Endothelial cell of umbilical vein (primary cell): ENCODE results near the gene TRPV6.

Experiments used
- FOS ChIP-seq: IDR thresholded peaks from 2 replicates; pipeline ENCODE4 v1.6.1; 2011; ENCODE audit warnings: mild to moderate bottlenecking, low read length, moderate library complexity, borderline replicate concordance; ENCODE audit not compliant: insufficient read depth
- POLR2A ChIP-seq: IDR thresholded peaks from 2 replicates; pipeline ENCODE4 v1.6.1; 2012; ENCODE audit warnings: low read depth, mild to moderate bottlenecking, control low read depth, low read length
- POLR2AphosphoS5 ChIP-seq: IDR thresholded peaks from 2 replicates; pipeline ENCODE4 v1.6.1; 2012; ENCODE audit warnings: low read depth, mild to moderate bottlenecking, control low read depth, low read length, moderate library complexity; ENCODE audit not compliant: insufficient read depth
- TF ChIP-seq, protein P1 (sequence below), 2 donors: IDR thresholded peaks; 1 replicate in 1 of 2; 2 replicates in 1 of 2; pipeline ENCODE4 v1.5.1; 2011; ENCODE audit warnings: low read length in 2 of 2, mild to moderate bottlenecking in 2 of 2, moderate library complexity in 2 of 2, control low read depth in 1 of 2, inconsistent platforms in 1 of 2, low read depth in 1 of 2; ENCODE audit not compliant: insufficient read depth in 1 of 2; ENCODE audit errors: extremely low read depth in 1 of 2

DNA sequence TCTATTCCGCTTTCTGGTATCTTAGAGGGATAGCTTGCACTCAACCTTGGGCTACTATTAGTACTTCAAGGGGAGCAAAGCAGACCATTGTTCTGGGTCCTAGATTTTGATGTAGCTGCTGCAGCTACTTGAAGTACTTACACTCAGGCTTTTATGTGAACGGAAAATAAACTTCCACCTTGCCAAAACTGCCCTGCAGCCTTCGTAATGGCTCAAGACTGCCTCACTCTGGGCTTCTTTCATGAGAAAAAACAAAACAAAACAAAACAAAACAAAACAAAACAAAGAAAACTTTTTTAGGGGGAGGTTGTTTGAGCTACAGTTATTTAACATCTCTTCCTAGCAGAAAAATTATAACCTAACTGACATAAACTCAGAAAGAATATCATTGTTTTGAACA lies 50.1 kb downstream of the TRPV6 start:
- TF ChIP-seq FOS (no peak), POLR2A (no peak), POLR2AphosphoS5 (no peak)
- TF ChIP-seq, protein P1, sequence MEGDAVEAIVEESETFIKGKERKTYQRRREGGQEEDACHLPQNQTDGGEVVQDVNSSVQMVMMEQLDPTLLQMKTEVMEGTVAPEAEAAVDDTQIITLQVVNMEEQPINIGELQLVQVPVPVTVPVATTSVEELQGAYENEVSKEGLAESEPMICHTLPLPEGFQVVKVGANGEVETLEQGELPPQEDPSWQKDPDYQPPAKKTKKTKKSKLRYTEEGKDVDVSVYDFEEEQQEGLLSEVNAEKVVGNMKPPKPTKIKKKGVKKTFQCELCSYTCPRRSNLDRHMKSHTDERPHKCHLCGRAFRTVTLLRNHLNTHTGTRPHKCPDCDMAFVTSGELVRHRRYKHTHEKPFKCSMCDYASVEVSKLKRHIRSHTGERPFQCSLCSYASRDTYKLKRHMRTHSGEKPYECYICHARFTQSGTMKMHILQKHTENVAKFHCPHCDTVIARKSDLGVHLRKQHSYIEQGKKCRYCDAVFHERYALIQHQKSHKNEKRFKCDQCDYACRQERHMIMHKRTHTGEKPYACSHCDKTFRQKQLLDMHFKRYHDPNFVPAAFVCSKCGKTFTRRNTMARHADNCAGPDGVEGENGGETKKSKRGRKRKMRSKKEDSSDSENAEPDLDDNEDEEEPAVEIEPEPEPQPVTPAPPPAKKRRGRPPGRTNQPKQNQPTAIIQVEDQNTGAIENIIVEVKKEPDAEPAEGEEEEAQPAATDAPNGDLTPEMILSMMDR (IDR thresholded peaks at IDR 0.05; ENCODE audit: extremely low read depth in 1 of 2, insufficient read depth in 1 of 2, low read depth in 1 of 2, low read length in 2 of 2) = no peak
